Transverse colon (tissue), 4 donors: Measurements from ENCODE around the gene ECEL1. TPM values are rescaled to one million over a fixed set of nuclear protein-coding genes. Genes with fewer than 3 reads are reported as not detected.

Experiments
- DNase-seq: peaks from one replicate; pipeline ENCODE4 v3.0.0-alpha.2; 2019
- H3K27ac ChIP-seq, 4 donors: fragments of 200-600 bp; sonication (generic); 2 replicates each; pipeline ENCODE4 v1.5.1; 2016 to 2018; ENCODE audit warnings: inconsistent platforms in 4 of 4
- H3K27me3 ChIP-seq: fragments of 200-600 bp; sonication (generic); 2 replicates; pipeline ENCODE4 v1.5.1; 2017; ENCODE audit warnings: inconsistent platforms
- H3K36me3 ChIP-seq, 4 donors: fragments of 200-600 bp; sonication (generic); 2 replicates each; pipeline ENCODE4 v1.5.1; 2017 to 2019; ENCODE audit warnings: inconsistent platforms in 4 of 4
- H3K4me1 ChIP-seq, 4 donors: fragments of 200-600 bp; sonication (generic); 2 replicates each; pipeline ENCODE4 v1.5.1; 2017 to 2020; ENCODE audit warnings: inconsistent platforms in 4 of 4
- H3K4me3 ChIP-seq, 4 donors: fragments of 200-600 bp; sonication (generic); 1 replicate in 1 of 4; 2 replicates in 3 of 4; pipeline versions ENCODE4 v1.5.1 to v1.6.1; 2017 to 2019; ENCODE audit warnings: inconsistent platforms in 4 of 4
- H3K9me3 ChIP-seq, 2 donors: fragments of 200-600 bp; sonication (generic); 2 replicates each; pipeline ENCODE4 v1.5.1; 2017 to 2019; ENCODE audit warnings: inconsistent platforms in 2 of 2
- EP300 ChIP-seq: sonication (generic); formaldehyde crosslinking; IDR thresholded peaks from one replicate; pipeline ENCODE4 v1.6.1; 2017; ENCODE audit warnings: antibody characterized with exemption, low read depth
- POLR2A ChIP-seq: fragments of 450-650 bp; IDR thresholded peaks from one replicate; pipeline ENCODE4 v1.6.1; 2016; ENCODE audit warnings: antibody characterized with exemption, mild to moderate bottlenecking, moderate library complexity
- POLR2AphosphoS5 ChIP-seq, 3 donors: sonication (generic); formaldehyde crosslinking; IDR thresholded peaks; one replicate each; pipeline ENCODE4 v1.6.1; 2016; ENCODE audit warnings: antibody characterized with exemption in 3 of 3
- WGBS, 2 donors: methylation state at CpG; one replicate each; pipeline ENCODE4 v1.1.5; 2018; ENCODE audit warnings: low coverage in 1 of 2; 5-methylcytosine and 5-hydroxymethylcytosine counted together
- in situ Hi-C, 4 donors: fragments of 200-750 bp; cut with MboI; loops; one replicate each; pipeline versions ENCODE4 v1.15.0 to v1.15.1; 2017; ENCODE audit warnings: low sequenced_read_pairs in 3 of 4, low pct_ligation_motif_present in 1 of 4, low pct_unique_long_range_greater_than_20kb in 1 of 4
- intact Hi-C: fragments of 100-400 bp; cut with DNase I; formaldehyde crosslinking; loops from one replicate; pipeline ENCODE4 v1.15.1; 2023; ENCODE audit warnings: low total_unique reads
- total RNA-seq, 4 donors: library from RNA; depleted of rRNA; stranded (reverse); fragments of >200 nt; gene quantifications; one replicate each; pipeline ENCODE4 v1.1.0, GENCODE V29; 2016
- TF ChIP-seq, protein P1 (sequence below), 5 experiments: fragments of 200-600 bp in 3 of 5; fragments of 450-650 bp in 2 of 5; sonication (generic) in 3 of 5; IDR thresholded peaks; 1 replicate in 2 of 5; 2 replicates in 3 of 5; pipeline ENCODE4 v1.5.1; 2016 to 2017; ENCODE audit warnings: antibody characterized with exemption in 5 of 5, inconsistent platforms in 3 of 5, mild to moderate bottlenecking in 2 of 5, moderate library complexity in 1 of 5

Gene ECEL1
- total RNA-seq, 4 donors from 2014 or later: not detected

DNA sequence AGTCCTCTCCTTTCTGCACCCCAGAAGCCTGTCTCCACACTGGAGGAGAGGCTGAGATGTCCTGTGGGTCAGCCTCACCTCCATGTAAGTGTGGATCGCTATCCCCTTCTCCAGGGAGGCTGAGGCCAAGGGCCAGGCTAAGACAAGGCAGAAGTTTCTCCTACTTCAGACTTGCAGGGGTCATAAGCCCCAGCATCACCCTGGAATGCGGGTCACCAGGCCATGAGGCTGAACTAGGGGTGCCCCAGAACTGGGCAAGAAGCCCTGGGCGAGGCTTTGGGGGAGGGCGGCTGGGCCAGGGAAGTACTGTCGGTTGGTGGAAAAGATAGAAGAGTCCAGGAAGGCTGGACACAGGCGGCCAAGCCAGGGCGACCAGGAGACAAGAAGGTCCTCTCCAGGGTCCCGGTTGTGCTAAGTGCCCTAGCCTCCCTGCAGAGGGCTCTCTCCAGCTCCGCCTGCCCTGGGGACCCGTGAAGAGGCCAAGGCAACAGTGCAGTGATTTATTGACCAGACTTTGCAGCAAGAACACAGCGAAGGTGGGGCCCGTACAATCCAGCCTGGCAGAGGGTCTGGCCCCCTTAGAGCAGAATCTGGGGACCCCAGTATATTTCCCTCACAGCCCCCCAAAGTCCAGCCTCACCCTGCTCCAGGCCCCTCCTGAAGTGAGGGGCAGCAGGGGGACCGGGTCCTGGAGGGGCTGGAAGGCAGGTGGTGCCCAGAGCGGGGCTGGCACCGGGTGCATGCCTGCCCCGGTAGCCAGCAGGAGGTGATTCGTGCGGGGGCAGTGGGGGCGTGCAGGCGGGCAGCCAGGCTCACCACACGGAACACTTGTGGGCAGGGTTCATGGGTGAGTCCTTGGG is 8.1 kb downstream of the ECEL1 start:
- H3K9me3 ChIP-seq: no peaks in the 10 kb centered on the region
- DNase-seq: no peak
- no peak for TF ChIP-seq POLR2AphosphoS5 (IDR thresholded peaks at IDR 0.05)
- no peak for TF ChIP-seq EP300
- no peaks in the 10 kb centered on the region for H3K36me3 ChIP-seq
- H3K4me3 ChIP-seq: no peak overlapping the region
- peaks cover 44% of the 10 kb centered on the region for H3K27me3 ChIP-seq
- 37 to 69% methylated on average over 5 to 20 of the region's 21 CpGs for WGBS, 2 donors
- no peak overlapping the region for H3K27ac ChIP-seq
- in situ Hi-C loops (no loop called here), intact Hi-C loops (no loop called here)
- no peaks in the 10 kb centered on the region for H3K4me1 ChIP-seq

DNA sequence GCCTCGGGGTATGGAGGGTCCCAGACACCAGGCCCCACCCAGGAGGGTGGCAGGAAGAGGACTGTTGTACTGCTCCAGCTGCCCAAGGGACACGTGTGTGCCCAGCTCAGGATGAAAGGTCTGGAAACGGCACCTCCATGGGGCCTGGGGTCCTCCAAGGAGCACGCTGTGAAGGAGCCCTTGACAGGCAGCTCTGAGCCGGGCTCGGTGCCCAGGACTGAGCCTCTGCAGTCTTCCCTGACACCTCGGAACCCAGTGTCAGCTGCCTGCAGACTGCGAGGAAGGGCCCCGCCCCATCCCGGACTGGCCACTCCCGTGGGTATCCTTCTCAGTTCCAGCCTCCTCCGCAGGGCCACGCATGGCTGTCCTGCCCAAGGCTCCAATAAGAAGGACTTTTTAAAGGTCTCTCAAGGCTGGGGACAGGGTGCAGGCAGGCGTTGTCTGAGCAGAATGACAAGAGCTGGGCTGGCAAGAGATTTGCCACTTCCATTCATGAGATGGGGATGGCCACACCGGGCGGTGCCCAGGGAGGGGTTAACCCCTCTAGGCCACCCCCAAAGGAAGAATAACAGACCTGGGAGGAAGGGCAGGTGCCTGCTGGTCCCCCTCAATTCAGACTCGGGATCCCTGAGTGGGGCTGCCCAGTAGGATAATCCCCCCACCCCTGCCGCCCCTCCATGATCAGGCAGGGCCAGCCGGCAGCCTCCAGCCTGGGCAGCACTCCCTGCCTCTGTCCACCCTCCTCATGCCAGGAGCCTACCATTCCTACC is 8.9 kb downstream of the ECEL1 start:
- H3K27ac ChIP-seq: no peak overlapping the region
- 58% methylated on average over 18 of the region's 19 CpGs; no CpG with 5 or more reads in 1 of the 2 donors for WGBS, 2 donors
- H3K4me3 ChIP-seq: no peak overlapping the region
- TF ChIP-seq, protein P1, sequence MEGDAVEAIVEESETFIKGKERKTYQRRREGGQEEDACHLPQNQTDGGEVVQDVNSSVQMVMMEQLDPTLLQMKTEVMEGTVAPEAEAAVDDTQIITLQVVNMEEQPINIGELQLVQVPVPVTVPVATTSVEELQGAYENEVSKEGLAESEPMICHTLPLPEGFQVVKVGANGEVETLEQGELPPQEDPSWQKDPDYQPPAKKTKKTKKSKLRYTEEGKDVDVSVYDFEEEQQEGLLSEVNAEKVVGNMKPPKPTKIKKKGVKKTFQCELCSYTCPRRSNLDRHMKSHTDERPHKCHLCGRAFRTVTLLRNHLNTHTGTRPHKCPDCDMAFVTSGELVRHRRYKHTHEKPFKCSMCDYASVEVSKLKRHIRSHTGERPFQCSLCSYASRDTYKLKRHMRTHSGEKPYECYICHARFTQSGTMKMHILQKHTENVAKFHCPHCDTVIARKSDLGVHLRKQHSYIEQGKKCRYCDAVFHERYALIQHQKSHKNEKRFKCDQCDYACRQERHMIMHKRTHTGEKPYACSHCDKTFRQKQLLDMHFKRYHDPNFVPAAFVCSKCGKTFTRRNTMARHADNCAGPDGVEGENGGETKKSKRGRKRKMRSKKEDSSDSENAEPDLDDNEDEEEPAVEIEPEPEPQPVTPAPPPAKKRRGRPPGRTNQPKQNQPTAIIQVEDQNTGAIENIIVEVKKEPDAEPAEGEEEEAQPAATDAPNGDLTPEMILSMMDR (IDR thresholded peaks at IDR 0.05): no peak
- no peak for TF ChIP-seq EP300
- no peak for TF ChIP-seq POLR2AphosphoS5 (IDR thresholded peaks at IDR 0.05)
- no peak for TF ChIP-seq POLR2A
- intact Hi-C loops: no loop called here
- in situ Hi-C loops: no loop called here
- peaks cover 44% of the 10 kb centered on the region for H3K27me3 ChIP-seq
- H3K4me1 ChIP-seq: no peaks in the 10 kb centered on the region
- H3K36me3 ChIP-seq: no peaks in the 10 kb centered on the region
- no peaks in the 10 kb centered on the region for H3K9me3 ChIP-seq
- DNase-seq: no peak

- intact Hi-C loops (no loop called here), in situ Hi-C loops (no loop called here)
- H3K4me3 ChIP-seq: no peak overlapping the region
- no peaks in the 10 kb centered on the region for H3K36me3 ChIP-seq
- H3K9me3 ChIP-seq: no peaks in the 10 kb centered on the region
- TF ChIP-seq, protein P1 (IDR thresholded peaks at IDR 0.05): no peak
- TF ChIP-seq POLR2A (no peak), EP300 (no peak), POLR2AphosphoS5 (IDR thresholded peaks at IDR 0.05) (no peak)
- H3K4me1 ChIP-seq: no peaks in the 10 kb centered on the region
- WGBS, 2 donors: 69% methylated on average over 8 of the region's 13 CpGs; no CpG with 5 or more reads in 1 of the 2 donors
- H3K27ac ChIP-seq: no peak overlapping the region
- peaks cover 44% of the 10 kb centered on the region for H3K27me3 ChIP-seq
- DNase-seq: no peak
Measured at GRCh38 chr2:232477751-232478510, 9.7 kb downstream of the ECEL1 start.

DNA sequence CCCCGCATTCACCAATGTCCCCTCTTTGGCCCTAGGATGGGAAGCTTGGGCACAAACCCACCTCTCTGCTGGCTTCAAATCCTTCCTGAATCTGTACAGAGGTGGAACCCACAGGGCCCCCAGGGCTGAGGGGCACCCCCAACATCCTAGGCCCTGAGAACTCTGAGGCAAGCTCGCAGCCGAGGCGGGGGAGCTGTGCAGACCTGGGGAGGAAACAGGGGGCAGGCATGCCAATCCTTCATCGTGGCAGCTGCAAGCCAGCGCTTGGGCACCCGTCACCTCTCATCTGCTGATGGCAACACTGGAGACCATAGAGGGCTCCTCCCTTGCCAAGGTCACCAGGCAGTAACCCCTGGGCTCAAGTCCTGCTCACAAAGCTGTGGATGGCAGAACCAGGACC is 10.8 kb downstream of the ECEL1 start:
- H3K27me3 ChIP-seq: peaks cover 44% of the 10 kb centered on the region
- H3K4me1 ChIP-seq: no peaks in the 10 kb centered on the region
- no peak overlapping the region for H3K27ac ChIP-seq
- TF ChIP-seq POLR2AphosphoS5 (IDR thresholded peaks at IDR 0.05) (no peak), EP300 (no peak), POLR2A (no peak)
- TF ChIP-seq, protein P1 (IDR thresholded peaks at IDR 0.05): no peak
- intact Hi-C loops: no loop called here
- H3K9me3 ChIP-seq: peaks cover 4% of the 10 kb centered on the region in 2 donors
- no peak for DNase-seq
- H3K4me3 ChIP-seq: no peak overlapping the region
- WGBS, 2 donors: 84% methylated on average over 7 of the region's 7 CpGs; no CpG with 5 or more reads in 1 of the 2 donors
- in situ Hi-C loops: no loop called here
- no peaks in the 10 kb centered on the region for H3K36me3 ChIP-seq
